Measurements from ENCODE around the gene SFRP4.

Gene SFRP4

DNA sequence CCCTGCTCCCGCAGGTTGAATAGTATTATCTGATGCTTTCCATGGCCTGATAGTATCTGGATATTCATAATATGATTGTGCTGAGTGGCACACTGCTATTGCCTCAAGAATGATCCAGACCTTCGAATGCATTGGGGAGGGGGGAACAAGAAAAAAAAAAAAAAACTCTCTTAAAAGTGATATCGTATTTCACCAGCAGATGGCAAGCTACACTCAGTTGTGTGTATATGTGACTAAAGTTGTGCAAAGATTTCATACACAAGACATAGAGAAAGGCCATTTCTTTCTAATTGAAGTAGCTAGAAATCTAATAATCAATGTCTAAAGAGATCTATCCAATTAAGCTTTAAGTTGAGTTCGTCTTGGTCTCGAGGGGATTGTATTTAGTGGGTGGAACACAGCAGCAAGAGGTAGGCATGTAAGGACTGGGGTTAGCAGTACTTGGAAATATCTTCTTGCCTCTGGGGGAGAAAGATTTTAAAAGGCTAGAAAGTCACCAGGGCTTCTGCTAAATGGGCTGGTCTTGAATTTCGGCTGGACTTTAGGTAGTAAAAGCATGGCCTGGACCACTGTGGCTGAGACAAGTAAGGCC lies 15.3 kb downstream of the SFRP4 start:
- peak; percentile 66 to 73 for DNase-seq (ENCODE audit: low read depth in 2 of 2)
- TF ChIP-seq, protein P1, sequence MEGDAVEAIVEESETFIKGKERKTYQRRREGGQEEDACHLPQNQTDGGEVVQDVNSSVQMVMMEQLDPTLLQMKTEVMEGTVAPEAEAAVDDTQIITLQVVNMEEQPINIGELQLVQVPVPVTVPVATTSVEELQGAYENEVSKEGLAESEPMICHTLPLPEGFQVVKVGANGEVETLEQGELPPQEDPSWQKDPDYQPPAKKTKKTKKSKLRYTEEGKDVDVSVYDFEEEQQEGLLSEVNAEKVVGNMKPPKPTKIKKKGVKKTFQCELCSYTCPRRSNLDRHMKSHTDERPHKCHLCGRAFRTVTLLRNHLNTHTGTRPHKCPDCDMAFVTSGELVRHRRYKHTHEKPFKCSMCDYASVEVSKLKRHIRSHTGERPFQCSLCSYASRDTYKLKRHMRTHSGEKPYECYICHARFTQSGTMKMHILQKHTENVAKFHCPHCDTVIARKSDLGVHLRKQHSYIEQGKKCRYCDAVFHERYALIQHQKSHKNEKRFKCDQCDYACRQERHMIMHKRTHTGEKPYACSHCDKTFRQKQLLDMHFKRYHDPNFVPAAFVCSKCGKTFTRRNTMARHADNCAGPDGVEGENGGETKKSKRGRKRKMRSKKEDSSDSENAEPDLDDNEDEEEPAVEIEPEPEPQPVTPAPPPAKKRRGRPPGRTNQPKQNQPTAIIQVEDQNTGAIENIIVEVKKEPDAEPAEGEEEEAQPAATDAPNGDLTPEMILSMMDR (IDR thresholded peaks at IDR 0.05; ENCODE audit: low read depth, low read length): peak; percentile 54
- no peak overlapping the region for H3K4me3 ChIP-seq (replicated peaks in 1 of 2; ENCODE audit: low read depth in 2 of 2, low read length in 2 of 2)

- DNase-seq (ENCODE audit: low read depth in 2 of 2): no peak
- no peak overlapping the region for H3K4me3 ChIP-seq (replicated peaks in 1 of 2; ENCODE audit: low read depth in 2 of 2, low read length in 2 of 2)
- TF ChIP-seq, protein P1 (IDR thresholded peaks at IDR 0.05; ENCODE audit: low read depth, low read length): no peak
Measured at GRCh38 chr7:37899712-37900247, 16.8 kb downstream of the SFRP4 start.

DNA sequence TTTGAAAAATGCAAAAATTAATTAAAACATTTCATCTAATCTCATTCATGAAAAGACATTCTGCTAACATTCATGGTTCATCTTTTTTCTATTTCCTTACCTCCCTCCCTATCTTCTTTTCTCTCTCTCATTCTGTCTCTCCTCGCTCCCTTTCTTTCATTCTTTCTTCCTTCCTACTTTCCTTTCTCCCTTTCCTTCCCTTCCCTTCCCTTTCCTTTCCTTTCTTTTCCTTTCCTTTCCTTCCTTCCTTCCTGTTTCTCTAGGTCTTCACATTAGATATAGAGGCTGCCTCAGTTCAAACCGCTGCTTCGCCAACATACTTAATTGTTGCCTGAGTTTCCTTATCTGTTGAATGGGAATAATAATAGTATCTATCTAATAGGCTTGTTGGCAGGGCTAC lies 21.9 kb downstream of the SFRP4 start:
- TF ChIP-seq, protein P1 (IDR thresholded peaks at IDR 0.05; ENCODE audit: low read depth, low read length): no peak
- no peak for DNase-seq (ENCODE audit: low read depth in 2 of 2)
- H3K4me3 ChIP-seq (replicated peaks in 1 of 2; ENCODE audit: low read depth in 2 of 2, low read length in 2 of 2): no peak overlapping the region

DNA sequence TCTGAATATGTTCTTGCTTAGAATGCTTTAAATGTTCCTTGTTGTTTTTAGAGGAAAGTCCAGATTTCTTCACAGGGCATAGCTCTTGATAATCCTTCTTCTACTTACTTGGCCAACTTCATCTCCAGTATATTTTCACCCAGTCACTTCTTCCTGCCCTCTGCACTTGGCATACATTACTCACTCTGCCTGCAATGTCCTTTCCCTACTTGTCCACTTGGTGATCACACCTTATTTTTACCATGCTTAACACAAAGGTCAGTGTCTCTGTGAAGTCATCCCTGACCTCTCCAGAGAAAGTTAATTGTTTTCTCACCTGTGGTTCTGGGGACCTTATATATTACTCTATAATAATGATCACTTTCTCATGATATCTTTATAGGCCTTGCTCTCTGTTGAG lies 23.3 kb downstream of the SFRP4 start:
- H3K4me3 ChIP-seq (replicated peaks in 1 of 2; ENCODE audit: low read depth in 2 of 2, low read length in 2 of 2): no peak overlapping the region
- TF ChIP-seq, protein P1 (IDR thresholded peaks at IDR 0.05; ENCODE audit: low read depth, low read length): no peak
- DNase-seq (ENCODE audit: low read depth in 2 of 2): no peak

- TF ChIP-seq, protein P1 (IDR thresholded peaks at IDR 0.05; ENCODE audit: low read depth, low read length): no peak
- no peak overlapping the region for H3K4me3 ChIP-seq (replicated peaks in 1 of 2; ENCODE audit: low read depth in 2 of 2, low read length in 2 of 2)
- no peak for DNase-seq (ENCODE audit: low read depth in 2 of 2)
Measured at GRCh38 chr7:37882086-37882485, 34.5 kb downstream of the SFRP4 start.

Data from cardiac fibroblast (primary cell).